Endothelial cell (in vitro differentiated cells): ENCODE data around the gene OXLD1. TPM values are rescaled to one million over a fixed set of nuclear protein-coding genes. Genes with fewer than 3 reads are reported as not detected.
"Not testable (repeated sequence)": the region's sequence is repeated elsewhere in the genome, so short reads cannot be mapped to it uniquely, and the experiment has no call there.

Experiments used
- DNase-seq: peaks from one replicate; pipeline ENCODE4 v3.0.0; 2021; ENCODE audit warnings: low spot score
- H3K27ac Mint-ChIP-seq: one replicate; pipeline ENCODE4 v1.8.0; 2021; ENCODE audit warnings: mixed read lengths, inconsistent platforms; ENCODE audit not compliant: unreplicated experiment
- H3K27me3 Mint-ChIP-seq: one replicate; pipeline ENCODE4 v1.8.0; 2021; ENCODE audit warnings: mild to moderate bottlenecking, moderate library complexity, mixed read lengths, inconsistent platforms; ENCODE audit not compliant: unreplicated experiment
- H3K36me3 Mint-ChIP-seq: one replicate; pipeline ENCODE4 v1.8.0; 2021; ENCODE audit warnings: mild to moderate bottlenecking, low read depth, mixed read lengths, inconsistent platforms; ENCODE audit not compliant: unreplicated experiment
- H3K4me1 Mint-ChIP-seq: one replicate; pipeline ENCODE4 v1.8.0; 2021; ENCODE audit warnings: mild to moderate bottlenecking, mixed read lengths, inconsistent platforms; ENCODE audit not compliant: unreplicated experiment
- H3K4me3 Mint-ChIP-seq: one replicate; pipeline ENCODE4 v1.8.0; 2021; ENCODE audit warnings: mild to moderate bottlenecking, mixed read lengths, inconsistent platforms; ENCODE audit not compliant: unreplicated experiment
- H3K9me3 Mint-ChIP-seq: one replicate; pipeline ENCODE4 v1.8.0; 2021; ENCODE audit warnings: mixed read lengths, inconsistent platforms; ENCODE audit not compliant: unreplicated experiment
- total RNA-seq: library from RNA; stranded (reverse); fragmentation: NEBNext Ultra II Directional; extraction: Animal tissue kit (Norgen Biotek cat#: 25700); gene quantifications from one replicate; pipeline ENCODE4 v1.2.1, GENCODE V29; 2021; ENCODE audit not compliant: unreplicated experiment
- TF ChIP-seq, protein P1 (sequence below): fragments of 200-600 bp; sonication (generic); IDR thresholded peaks from one replicate; pipeline ENCODE4 v1.5.0; 2021; ENCODE audit warnings: antibody characterized with exemption; ENCODE audit not compliant: unreplicated experiment

OXLD1 gene
- total RNA-seq, 1 donor from 2014 or later, result 22.4 TPM

DNA sequence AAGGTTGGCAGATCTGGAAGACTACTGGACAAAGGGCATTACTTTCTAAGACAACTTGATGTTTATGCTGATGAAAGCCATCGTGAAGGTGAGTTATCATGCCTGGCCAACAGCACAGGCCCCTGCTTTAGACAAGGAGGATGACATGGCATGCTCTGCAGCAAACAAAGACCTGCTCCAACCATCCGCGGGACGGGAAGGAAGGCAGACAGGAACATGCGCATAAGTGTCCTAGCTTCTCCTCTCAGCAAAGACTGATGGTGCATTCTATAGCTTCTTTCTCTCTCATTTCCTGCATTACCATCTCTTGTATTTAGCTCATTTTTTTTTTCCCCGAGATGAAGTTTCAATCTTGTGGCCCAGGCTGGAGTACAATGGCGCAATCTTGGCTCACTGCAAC is 34.9 kb downstream of the OXLD1 start:
- H3K36me3 Mint-ChIP-seq, result peaks cover 22% of the 10 kb centered on the region
- H3K27ac Mint-ChIP-seq, result peak overlapping the region; percentile 80
- peak overlapping the region; percentile 42 for H3K4me3 Mint-ChIP-seq

DNA sequence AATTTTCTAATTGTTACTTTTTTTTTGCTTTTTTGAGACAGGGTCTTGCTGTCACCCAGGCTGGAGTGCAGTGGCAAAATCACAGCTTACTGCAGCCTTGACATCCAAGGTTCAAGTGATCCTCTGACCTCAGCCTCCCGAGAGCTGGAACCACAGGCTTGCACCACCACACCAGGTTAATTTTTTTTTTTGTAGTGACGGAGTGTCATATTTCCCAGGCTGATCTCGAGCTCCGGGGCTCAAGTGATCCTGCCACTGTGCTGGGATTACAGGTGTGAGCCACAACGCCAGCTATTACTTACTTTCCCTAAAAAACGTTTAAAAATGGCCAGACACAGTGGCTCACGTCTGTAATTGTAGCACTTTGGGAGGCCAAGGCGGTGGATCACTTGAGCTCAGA is 36.1 kb downstream of the OXLD1 start:
- DNase-seq, result no peak
- H3K9me3 Mint-ChIP-seq, result no peaks in the 10 kb centered on the region
- peaks cover 1% of the 10 kb centered on the region for H3K27me3 Mint-ChIP-seq
- peaks cover 20% of the 10 kb centered on the region for H3K36me3 Mint-ChIP-seq
- TF ChIP-seq, protein P1, sequence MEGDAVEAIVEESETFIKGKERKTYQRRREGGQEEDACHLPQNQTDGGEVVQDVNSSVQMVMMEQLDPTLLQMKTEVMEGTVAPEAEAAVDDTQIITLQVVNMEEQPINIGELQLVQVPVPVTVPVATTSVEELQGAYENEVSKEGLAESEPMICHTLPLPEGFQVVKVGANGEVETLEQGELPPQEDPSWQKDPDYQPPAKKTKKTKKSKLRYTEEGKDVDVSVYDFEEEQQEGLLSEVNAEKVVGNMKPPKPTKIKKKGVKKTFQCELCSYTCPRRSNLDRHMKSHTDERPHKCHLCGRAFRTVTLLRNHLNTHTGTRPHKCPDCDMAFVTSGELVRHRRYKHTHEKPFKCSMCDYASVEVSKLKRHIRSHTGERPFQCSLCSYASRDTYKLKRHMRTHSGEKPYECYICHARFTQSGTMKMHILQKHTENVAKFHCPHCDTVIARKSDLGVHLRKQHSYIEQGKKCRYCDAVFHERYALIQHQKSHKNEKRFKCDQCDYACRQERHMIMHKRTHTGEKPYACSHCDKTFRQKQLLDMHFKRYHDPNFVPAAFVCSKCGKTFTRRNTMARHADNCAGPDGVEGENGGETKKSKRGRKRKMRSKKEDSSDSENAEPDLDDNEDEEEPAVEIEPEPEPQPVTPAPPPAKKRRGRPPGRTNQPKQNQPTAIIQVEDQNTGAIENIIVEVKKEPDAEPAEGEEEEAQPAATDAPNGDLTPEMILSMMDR, result no peak
- peaks cover 8% of the 10 kb centered on the region for H3K4me1 Mint-ChIP-seq
- H3K4me3 Mint-ChIP-seq, result no peak overlapping the region
- no peak overlapping the region for H3K27ac Mint-ChIP-seq

More for the DNA sequence above, 34.9 kb downstream of the OXLD1 start:
- Mint-ChIP-seq H3K27me3 (peaks cover 8% of the 10 kb centered on the region), H3K9me3 (no peaks in the 10 kb centered on the region), H3K4me1 (peaks cover 18% of the 10 kb centered on the region)
- DNase-seq, result no peak
- TF ChIP-seq, protein P1, result no peak

DNA sequence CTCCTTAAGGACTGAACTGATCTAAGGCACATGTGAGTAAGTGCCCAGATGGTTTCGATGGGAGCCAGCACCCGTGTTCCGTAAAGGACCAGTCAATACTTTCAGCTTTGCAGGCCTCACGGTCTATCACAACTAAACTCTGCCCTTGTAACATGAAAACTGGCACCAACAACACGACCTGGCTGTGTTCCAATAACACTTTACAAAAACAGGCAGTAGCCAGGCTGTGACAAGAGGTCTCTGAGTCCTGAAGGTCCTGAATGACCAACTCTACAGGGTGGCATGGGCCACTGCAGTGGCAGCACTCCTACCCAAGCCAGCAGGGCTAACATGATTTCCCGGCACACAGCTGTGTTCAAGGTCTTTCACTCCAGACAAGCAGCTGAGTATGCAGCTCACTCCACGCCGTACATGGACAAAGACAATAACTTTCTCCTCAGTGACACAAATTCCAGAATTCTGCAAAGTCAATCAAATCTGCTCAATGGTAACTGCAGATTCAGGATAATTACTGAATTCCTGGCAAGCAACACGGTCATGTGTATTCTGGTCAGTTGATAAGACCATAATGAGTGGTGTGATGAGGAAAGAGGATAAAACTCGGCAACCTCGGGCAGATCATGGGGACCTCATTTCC is 44.8 kb downstream of the OXLD1 start:
- Mint-ChIP-seq H3K27ac (no peak overlapping the region), H3K36me3 (peaks cover 51% of the 10 kb centered on the region), H3K9me3 (no peaks in the 10 kb centered on the region), H3K4me3 (peak overlapping the region; percentile 63), H3K4me1 (peaks cover 14% of the 10 kb centered on the region), H3K27me3 (no peaks in the 10 kb centered on the region)
- no peak for DNase-seq
- TF ChIP-seq, protein P1, result no peak

DNA sequence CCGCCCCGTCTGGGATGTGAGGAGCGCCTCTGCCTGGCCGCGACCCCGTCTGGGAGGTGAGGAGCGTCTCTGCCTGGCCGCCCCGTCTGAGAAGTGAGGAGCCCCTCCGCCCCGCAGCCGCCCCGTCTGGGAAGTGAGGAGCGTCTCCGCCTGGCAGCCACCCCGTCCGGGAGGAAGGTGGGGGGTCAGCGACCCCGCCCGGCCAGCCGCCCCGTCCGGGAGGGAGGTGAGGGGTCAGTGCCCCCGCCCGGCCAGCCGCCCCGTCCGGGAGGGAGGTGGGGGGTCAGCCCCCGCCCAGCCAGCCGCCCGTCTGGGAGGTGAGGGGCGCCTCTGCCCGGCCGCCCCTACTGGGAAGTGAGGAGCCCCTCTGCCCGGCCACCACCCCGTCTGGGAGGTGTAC is 48.1 kb downstream of the OXLD1 start:
- DNase-seq, H3K4me3 Mint-ChIP-seq, H3K9me3 Mint-ChIP-seq, H3K27ac Mint-ChIP-seq, H3K27me3 Mint-ChIP-seq: not testable (repeated sequence)
- Mint-ChIP-seq H3K36me3 (peaks cover 51% of the 10 kb centered on the region), H3K4me1 (peaks cover 14% of the 10 kb centered on the region)

DNA sequence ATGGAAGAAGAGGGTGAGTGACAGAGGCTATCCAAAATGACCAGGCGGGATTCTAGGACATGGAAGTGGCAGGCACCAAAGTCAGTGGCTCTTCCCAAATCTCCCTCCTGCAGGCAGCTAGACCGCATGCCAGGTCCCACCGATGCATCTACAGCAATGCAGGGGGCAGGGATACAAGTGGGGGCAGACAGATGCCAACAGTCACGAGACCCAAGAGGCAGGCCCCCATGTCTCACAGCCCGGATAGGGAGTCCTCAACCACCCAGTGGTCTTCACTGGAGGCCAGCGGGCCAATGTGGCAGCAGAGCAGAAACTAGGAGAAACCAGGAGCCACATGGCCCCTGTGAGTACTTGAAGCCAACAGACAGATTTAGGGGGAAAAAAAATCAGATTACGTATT is 49.5 kb downstream of the OXLD1 start:
- H3K4me3 Mint-ChIP-seq, result peak overlapping the region; percentile 73
- peaks cover 12% of the 10 kb centered on the region for H3K4me1 Mint-ChIP-seq
- TF ChIP-seq, protein P1, result no peak
- no peak overlapping the region for H3K27ac Mint-ChIP-seq
- no peaks in the 10 kb centered on the region for H3K9me3 Mint-ChIP-seq
- peaks cover 61% of the 10 kb centered on the region for H3K36me3 Mint-ChIP-seq
- peaks cover 7% of the 10 kb centered on the region for H3K27me3 Mint-ChIP-seq
- DNase-seq, result no peak
